HEK293 (cell line): ENCODE data around the gene ABCB10.

Experiments used
- ATF2 ChIP-seq: fragments of 450-650 bp; formaldehyde crosslinking; IDR thresholded peaks from 2 replicates; pipeline ENCODE4 v1.5.1; 2016; ENCODE audit warnings: missing biosample characterization, missing genetic modification characterization, low read depth
- BCL11A ChIP-seq: fragments of 450-650 bp; formaldehyde crosslinking; IDR thresholded peaks from 2 replicates; pipeline ENCODE4 v1.5.1; 2016; ENCODE audit warnings: low read depth, missing biosample characterization, missing genetic modification characterization
- GLIS2 ChIP-seq: fragments of 450-650 bp; formaldehyde crosslinking; IDR thresholded peaks from 2 replicates; pipeline ENCODE4 v1.5.1; 2016; ENCODE audit warnings: missing biosample characterization, missing genetic modification characterization
- KLF9 ChIP-seq: fragments of 450-650 bp; formaldehyde crosslinking; IDR thresholded peaks from 2 replicates; pipeline ENCODE4 v1.5.1; 2016; ENCODE audit warnings: missing biosample characterization, missing genetic modification characterization, low read depth
- PRDM10 ChIP-seq: fragments of 450-650 bp; formaldehyde crosslinking; IDR thresholded peaks from 2 replicates; pipeline ENCODE4 v1.5.1; 2016; ENCODE audit warnings: missing biosample characterization, missing genetic modification characterization
- PRDM4 ChIP-seq: fragments of 450-650 bp; formaldehyde crosslinking; IDR thresholded peaks from 2 replicates; pipeline ENCODE4 v1.5.1; 2017; ENCODE audit warnings: missing biosample characterization, missing genetic modification characterization
- ZBTB7A ChIP-seq: fragments of 450-650 bp; formaldehyde crosslinking; IDR thresholded peaks from 2 replicates; pipeline ENCODE4 v1.5.1; 2016; ENCODE audit warnings: low read depth, missing biosample characterization, missing genetic modification characterization
- ZEB2 ChIP-seq: fragments of 450-650 bp; formaldehyde crosslinking; IDR thresholded peaks from 2 replicates; pipeline ENCODE4 v1.5.1; 2016; ENCODE audit warnings: missing biosample characterization, missing genetic modification characterization
- ZFP69B ChIP-seq: fragments of 450-650 bp; formaldehyde crosslinking; IDR thresholded peaks from 2 replicates; pipeline ENCODE4 v1.5.1; 2016; ENCODE audit warnings: missing biosample characterization, missing genetic modification characterization
- ZNF138 ChIP-seq: fragments of 450-650 bp; formaldehyde crosslinking; IDR thresholded peaks from 2 replicates; pipeline ENCODE4 v1.5.1; 2016; ENCODE audit warnings: missing biosample characterization, missing genetic modification characterization, borderline replicate concordance
- ZNF174 ChIP-seq: fragments of 450-650 bp; formaldehyde crosslinking; IDR thresholded peaks from 2 replicates; pipeline ENCODE4 v1.5.0; 2017; ENCODE audit warnings: missing biosample characterization, mild to moderate bottlenecking, missing genetic modification characterization
- ZNF175 ChIP-seq: fragments of 450-650 bp; formaldehyde crosslinking; IDR thresholded peaks from 2 replicates; pipeline ENCODE4 v1.5.1; 2016; ENCODE audit warnings: missing biosample characterization, missing genetic modification characterization
- ZNF18 ChIP-seq: fragments of 450-650 bp; formaldehyde crosslinking; IDR thresholded peaks from 2 replicates; pipeline ENCODE4 v1.5.1; 2016; ENCODE audit warnings: missing biosample characterization, missing genetic modification characterization
- ZNF211 ChIP-seq: fragments of 450-650 bp; formaldehyde crosslinking; IDR thresholded peaks from 2 replicates; pipeline ENCODE4 v1.5.1; 2016; ENCODE audit warnings: low read depth, missing biosample characterization, missing genetic modification characterization
- ZNF24 ChIP-seq: fragments of 450-650 bp; formaldehyde crosslinking; IDR thresholded peaks from 2 replicates; pipeline ENCODE4 v1.5.1; 2016; ENCODE audit warnings: missing biosample characterization, missing genetic modification characterization
- ZNF266 ChIP-seq: fragments of 450-650 bp; formaldehyde crosslinking; IDR thresholded peaks from 2 replicates; pipeline ENCODE4 v1.5.1; 2016; ENCODE audit warnings: missing biosample characterization, missing genetic modification characterization, low read depth
- ZNF274 ChIP-seq, 2 experiments: fragments of 200-500 bp in 1 of 2; fragments of 450-650 bp in 1 of 2; sonication (Bioruptor generic) in 1 of 2; formaldehyde crosslinking in 1 of 2; IDR thresholded peaks; 2 replicates each; pipeline versions ENCODE4 v1.5.1 to v1.6.1; 2014 to 2016; ENCODE audit warnings: borderline replicate concordance in 1 of 2, inconsistent platforms in 1 of 2, low read length in 1 of 2, missing biosample characterization in 1 of 2, missing genetic modification characterization in 1 of 2
- ZNF354C ChIP-seq: fragments of 450-650 bp; formaldehyde crosslinking; IDR thresholded peaks from 2 replicates; pipeline ENCODE4 v1.5.1; 2016; ENCODE audit warnings: missing biosample characterization, missing genetic modification characterization, low read depth, borderline replicate concordance
- ZNF580 ChIP-seq: fragments of 450-650 bp; formaldehyde crosslinking; IDR thresholded peaks from 2 replicates; pipeline ENCODE4 v1.5.1; 2016; ENCODE audit warnings: missing biosample characterization, missing genetic modification characterization
- ZNF600 ChIP-seq: fragments of 450-650 bp; formaldehyde crosslinking; IDR thresholded peaks from 2 replicates; pipeline ENCODE4 v1.5.1; 2016; ENCODE audit warnings: missing biosample characterization, missing genetic modification characterization
- ZNF776 ChIP-seq: fragments of 450-650 bp; formaldehyde crosslinking; IDR thresholded peaks from 2 replicates; pipeline ENCODE4 v1.5.0; 2017; ENCODE audit warnings: missing biosample characterization, missing genetic modification characterization, borderline replicate concordance
- ZSCAN23 ChIP-seq: fragments of 450-650 bp; formaldehyde crosslinking; IDR thresholded peaks from 2 replicates; pipeline ENCODE4 v1.5.1; 2016; ENCODE audit warnings: missing biosample characterization, missing genetic modification characterization
- ZSCAN5A ChIP-seq: fragments of 450-650 bp; formaldehyde crosslinking; IDR thresholded peaks from 2 replicates; pipeline ENCODE4 v1.5.1; 2016; ENCODE audit warnings: missing biosample characterization, missing genetic modification characterization

Gene ABCB10

GRCh38 chr1:229558460-229559335 lies at the start of gene ABCB10 (continued):
- TF ChIP-seq KLF9 (tag by site-specific recombination) (no peak; the same call in none of the 2 replicates), ZNF24 (tag by site-specific recombination) (peak; percentile 71), ZNF580 (tag by site-specific recombination) (0 out of 2 replicates have a peak, but pooled peaks have one; percentile 33), ZNF600 (tag by site-specific recombination) (peak; percentile 100), ZNF274 (IDR thresholded peaks at IDR 0.05; ENCODE audit: low read length) (no peak), ZNF274 (tag by site-specific recombination; IDR thresholded peaks at IDR 0.05; ENCODE audit: borderline replicate concordance) (no peak), ZFP69B (tag by site-specific recombination) (no peak; the same call in 1 of the 2 replicates), ZSCAN23 (tag by site-specific recombination) (0 out of 2 replicates have a peak, but pooled peaks have one; percentile 79), ZNF211 (tag by site-specific recombination) (no peak), ZSCAN5A (tag by site-specific recombination) (peak; percentile 73; the same call in 1 of the 2 replicates), ZNF175 (tag by site-specific recombination) (no peak), ZBTB7A (tag by site-specific recombination) (peak; percentile 68), ZNF18 (tag by site-specific recombination) (peak; percentile 58), ATF2 (tag by site-specific recombination) (no peak), GLIS2 (peak; percentile 99), PRDM4 (tag by site-specific recombination) (no peak), ZEB2 (tag by site-specific recombination) (peak; percentile 99), ZNF776 (tag by site-specific recombination) (no peak), ZNF174 (tag by site-specific recombination) (no peak), ZNF266 (tag by site-specific recombination) (no peak), ZNF138 (tag by site-specific recombination) (no peak), PRDM10 (tag by site-specific recombination) (peak; percentile 89), BCL11A (peak; percentile 73; the same call in 1 of the 2 replicates), ZNF354C (tag by site-specific recombination) (no peak)
